ENCODE data around the gene CCNY.

Gene CCNY

DNA sequence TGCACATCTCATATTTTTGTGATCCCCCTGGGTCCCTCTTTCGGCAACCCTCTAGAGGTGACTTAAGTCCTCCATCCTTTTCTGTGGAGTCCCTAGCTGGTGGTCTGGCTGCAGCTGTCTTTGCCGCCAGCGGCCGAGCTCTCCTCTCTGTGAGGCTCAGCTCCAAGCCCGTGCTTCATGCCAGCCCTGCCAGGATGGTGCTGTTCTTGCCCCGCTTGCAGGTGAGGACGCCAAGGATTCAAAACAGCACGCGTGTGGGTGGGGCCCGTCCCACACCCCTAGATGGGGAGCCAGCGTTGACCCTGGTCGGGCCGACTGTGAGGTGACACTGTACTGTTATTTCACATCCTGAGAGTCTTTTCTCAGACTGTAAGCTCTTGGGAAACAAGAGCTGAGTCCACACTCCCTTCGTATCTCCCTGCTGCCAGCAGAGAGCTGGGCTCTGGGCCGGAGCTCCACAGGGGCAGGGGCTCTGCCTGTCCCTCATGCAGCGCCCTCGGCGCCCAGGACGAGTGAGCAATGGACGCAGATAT is 232.2 kb downstream of the CCNY start:
- no peak for DNase-seq

- no peak for DNase-seq
These were observed 232.9 kb downstream of the CCNY start for GRCh38 chr10:35569111-35569707.

DNA sequence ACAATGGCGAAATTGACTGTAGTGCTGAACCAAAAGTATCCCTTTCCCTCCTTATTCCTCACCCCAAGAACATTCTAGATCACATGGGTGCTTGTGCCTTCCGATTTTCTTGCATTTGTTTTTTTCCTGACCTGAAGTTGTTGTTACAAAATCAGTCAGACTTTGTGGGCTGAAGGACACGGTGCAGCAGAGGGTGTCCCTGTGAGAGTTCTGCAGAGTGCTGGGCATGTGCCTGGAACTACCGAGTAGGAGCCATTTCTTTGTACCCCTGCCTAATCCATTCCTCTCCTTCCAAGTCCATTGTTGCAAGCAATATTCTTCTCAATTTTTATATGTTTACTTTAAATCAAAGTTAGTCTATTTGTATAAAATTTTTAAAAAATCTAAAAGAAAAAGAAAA is 233.5 kb downstream of the CCNY start:
- DNase-seq = no peak

DNA sequence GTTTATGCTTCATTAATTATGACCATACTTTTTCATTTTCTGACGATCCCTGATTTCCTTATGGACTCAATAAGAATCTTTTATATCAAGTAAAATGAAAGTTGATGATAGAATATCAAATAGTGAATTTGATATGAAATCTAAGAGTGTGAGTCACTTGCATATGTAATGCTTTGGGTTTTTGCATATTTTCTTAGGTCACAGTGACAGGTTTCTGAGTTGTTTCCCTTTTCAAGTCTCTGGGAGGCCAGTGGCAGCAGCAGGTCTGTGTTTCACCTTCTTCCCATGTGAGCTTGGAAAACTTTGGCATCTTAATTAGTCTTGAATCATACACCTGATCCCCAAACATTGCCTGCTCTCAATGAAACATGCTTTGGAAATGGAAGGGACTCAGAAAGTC is 234.1 kb downstream of the CCNY start:
- DNase-seq = no peak

GRCh38 chr10:35572583-35572982 is 236.3 kb downstream of the CCNY start:
- no peak for DNase-seq

GRCh38 chr10:35573796-35574195 is 237.5 kb downstream of the CCNY start:
- no peak for DNase-seq

GRCh38 chr10:35574924-35575352 is 238.6 kb downstream of the CCNY start:
- no peak for DNase-seq

DNA sequence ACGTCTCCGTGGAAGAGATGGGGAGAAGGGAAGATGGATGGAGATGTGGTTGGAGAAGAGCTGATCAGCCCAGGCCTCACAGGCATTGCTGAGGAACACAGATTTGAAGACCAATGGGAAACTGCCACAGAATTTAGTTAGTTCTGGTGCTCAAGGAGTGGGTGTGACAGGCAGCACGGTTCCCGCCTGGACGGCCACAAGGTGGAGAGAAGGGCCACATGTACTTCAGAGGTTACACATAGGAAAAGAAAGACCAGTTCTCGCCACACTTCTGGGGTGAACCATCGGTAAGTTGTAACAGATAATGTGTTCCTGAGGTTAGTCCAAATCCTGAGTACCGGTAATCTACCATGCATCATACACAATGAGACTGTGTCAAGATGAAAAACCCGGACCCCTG is 239.3 kb downstream of the CCNY start:
- DNase-seq = no peak

DNA sequence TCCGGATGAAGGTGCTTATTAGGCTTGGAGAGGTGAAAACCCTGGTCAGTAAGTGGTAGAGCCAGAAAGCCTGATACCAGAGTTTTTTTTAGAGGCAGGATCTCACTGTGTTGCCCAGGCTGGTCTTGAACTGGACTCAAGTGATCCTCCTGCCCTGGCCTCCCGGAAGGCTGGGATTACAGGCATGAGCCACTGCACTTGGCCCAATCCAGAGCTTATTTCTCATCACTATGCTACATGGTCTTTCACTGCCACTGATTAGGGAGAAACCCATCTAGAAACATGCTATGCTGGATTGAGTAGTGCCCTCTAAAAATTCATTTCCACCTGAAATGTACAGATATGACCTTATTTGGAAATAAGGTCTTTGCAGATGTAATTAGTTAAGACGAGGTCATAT is 240.4 kb downstream of the CCNY start:
- no peak for DNase-seq

GRCh38 chr10:35577926-35578617 is 241.8 kb downstream of the CCNY start:
- no peak for DNase-seq

DNA sequence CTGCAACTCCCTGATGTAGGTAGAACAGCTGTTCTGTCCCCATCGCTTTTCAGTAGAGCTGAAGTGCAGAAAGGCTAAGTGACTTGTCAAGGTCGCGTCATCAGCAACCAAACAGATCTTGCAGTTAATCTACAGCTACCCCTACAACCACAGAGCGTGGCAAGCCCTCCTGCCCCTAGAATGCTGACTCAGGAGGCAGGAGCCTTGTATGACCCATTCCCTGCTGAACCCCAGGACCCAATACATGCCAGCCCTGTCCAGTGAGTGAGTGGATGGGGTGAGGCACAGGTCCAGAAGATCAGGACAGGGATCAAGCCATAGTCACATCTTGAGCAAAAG is 242.3 kb downstream of the CCNY start:
- no peak for DNase-seq

GRCh38 chr10:35579116-35579515 is 242.8 kb downstream of the CCNY start:
- DNase-seq = no peak

DNA sequence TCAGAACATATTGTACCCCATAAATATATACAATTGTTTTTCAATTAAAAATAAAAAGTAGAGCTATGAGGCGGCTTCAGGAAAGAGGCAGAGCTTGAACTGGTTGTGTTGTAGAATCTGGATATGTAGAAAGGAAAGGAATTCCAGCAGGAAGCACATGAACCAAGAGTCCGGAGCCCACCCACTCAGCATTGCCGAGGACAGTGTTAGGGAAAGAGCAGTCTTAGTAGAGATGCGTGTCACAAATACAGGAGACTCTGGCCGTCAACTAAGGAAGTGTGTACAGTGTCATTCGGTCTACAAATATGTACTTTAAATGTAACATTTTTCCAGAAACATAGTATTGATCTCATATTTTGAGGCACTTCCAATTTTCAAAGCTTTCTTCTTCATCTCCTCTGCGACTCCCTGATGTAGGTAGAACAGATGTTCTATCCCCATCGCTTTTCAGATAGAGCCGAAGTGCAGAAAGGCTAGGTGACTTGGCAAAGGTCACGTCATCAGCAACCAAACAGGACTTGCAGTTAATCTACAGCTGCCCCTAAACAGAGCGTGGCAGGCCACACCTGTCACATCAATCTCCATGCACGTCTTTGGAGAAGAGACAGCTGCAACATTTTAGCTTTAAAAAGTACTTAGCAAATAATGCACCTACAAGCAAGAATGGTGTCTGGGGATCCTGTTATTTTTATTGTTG is 243.6 kb downstream of the CCNY start:
- no peak for DNase-seq

- no peak for DNase-seq
These were observed 244.1 kb downstream of the CCNY start for GRCh38 chr10:35580423-35580770.

DNA sequence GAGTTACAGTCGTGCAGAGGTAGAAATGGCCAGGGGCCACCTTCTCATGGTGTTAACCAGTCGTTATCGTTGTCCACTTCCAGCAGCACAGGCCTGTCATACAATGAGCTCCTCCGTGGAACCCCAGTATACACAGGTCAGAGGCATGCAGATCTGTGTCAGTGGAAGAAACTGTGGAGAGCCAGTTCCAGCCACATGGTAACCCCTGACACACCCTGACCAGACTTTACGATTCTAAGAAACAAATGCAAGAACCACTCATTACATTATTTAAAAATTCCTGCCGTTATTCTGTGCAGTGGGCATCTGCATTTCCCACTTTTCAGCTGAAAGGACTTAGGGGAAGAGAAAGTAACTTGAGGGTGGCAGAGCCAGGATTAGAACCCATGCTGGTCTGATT is 245.3 kb downstream of the CCNY start:
- no peak for DNase-seq

- DNase-seq = no peak
These were observed 248.6 kb downstream of the CCNY start for GRCh38 chr10:35584946-35585345.

DNA sequence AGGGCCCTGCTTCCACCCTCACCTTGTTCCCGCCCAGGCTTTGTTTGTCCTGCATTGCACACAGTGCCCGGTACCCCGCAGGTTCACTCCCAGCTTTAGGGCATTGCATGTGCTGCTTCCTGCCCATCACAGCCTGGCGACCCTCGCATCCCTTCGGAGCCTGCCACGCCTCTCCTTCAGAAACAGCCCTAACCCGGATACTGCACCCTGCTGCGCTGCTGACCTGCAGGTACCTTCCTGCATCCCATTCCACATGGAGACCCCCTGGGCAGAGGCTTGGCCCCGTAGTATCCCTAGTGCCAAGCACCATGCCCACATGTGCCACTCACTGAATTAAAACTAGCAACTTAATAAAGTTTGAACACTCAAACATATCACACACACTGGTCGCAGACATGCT is 249.0 kb downstream of the CCNY start:
- no peak for DNase-seq

GRCh38 chr10:35585903-35586535 is 249.7 kb downstream of the CCNY start:
- DNase-seq = no peak

GRCh38 chr10:35588836-35589235 is 252.5 kb downstream of the CCNY start:
- no peak for DNase-seq

GRCh38 chr10:35592441-35592840 is 256.1 kb downstream of the CCNY start:
- no peak for DNase-seq

- no peak for DNase-seq
These were observed 258.1 kb downstream of the CCNY start for GRCh38 chr10:35594115-35595079.

DNA sequence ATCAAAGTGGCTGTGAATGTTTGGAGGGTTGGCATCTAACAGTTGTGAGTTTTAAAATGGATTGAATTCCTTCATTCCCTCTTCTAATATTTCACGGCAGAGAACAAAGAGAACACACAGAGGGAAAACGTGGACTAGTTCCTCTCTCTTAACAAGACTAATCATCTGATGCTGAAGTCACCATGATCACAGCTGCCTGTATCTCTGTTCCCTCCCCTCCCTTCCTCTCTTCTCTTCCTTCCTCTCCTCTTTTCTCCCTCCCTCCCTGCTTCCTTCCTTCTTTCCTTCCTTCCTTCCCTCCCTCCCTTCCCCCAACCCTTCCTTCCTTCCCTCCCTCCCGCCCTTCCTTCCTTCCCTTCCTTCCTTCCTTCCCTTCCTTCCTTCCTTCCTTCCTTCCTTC is 258.8 kb downstream of the CCNY start:
- no peak for DNase-seq

DNA sequence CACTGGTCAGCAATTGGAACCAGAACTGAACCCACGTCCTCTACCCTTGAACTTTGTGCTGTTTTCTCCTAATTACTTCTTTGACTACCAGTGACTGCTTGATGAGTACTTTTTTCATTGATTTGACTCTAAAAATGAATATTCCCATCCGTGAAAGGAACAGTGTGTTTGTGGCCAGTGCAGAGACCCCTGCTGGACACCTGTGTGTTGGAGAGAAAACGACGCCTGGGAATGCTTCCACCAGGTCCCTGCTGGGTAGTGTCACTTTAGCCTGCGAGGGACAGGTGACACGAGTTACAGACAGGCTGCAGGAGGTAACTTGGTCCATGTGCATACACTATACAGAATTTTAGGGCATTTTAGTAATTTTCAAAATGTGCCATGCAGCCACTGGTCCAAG is 262.1 kb downstream of the CCNY start:
- no peak for DNase-seq

All from stimulated activated CD4-positive, alpha-beta T cell treated with anti-CD3 and anti-CD28 coated beads, Interleukin-2, amount 100 ng/mL, for 48 hours (primary cell).